SU-DHL-6 (cell line): ENCODE measurements around the gene TMEM45B.

ENCODE experiments used
- H2AFZ ChIP-seq: fragments of 200-600 bp; sonication (generic); 2 replicates; pipeline ENCODE4 v1.6.1; 2014; ENCODE audit warnings: low read depth, mild to moderate bottlenecking, moderate library complexity, mixed read lengths, antibody characterized with exemption, low read length; ENCODE audit not compliant: severe bottlenecking
- H3F3A ChIP-seq: fragments of 200-600 bp; shearing (Covaris generic); 2 replicates; pipeline ENCODE4 v1.6.0; 2016; ENCODE audit warnings: antibody characterized with exemption, mild to moderate bottlenecking; ENCODE audit not compliant: insufficient read depth
- H3K27ac ChIP-seq: fragments of 200-600 bp; sonication (generic); 2 replicates; pipeline ENCODE4 v1.5.1; 2016; ENCODE audit warnings: low read depth, mild to moderate bottlenecking, low read length, moderate library complexity, mixed read lengths
- H3K27me3 ChIP-seq: fragments of 200-600 bp; sonication (generic), shearing (Covaris generic); 2 replicates; pipeline ENCODE4 v1.6.0; 2014; ENCODE audit warnings: mild to moderate bottlenecking, low read length
- H3K36me3 ChIP-seq: fragments of 200-600 bp; sonication (generic); 2 replicates; pipeline ENCODE4 v1.6.1; 2014; ENCODE audit warnings: mild to moderate bottlenecking, low read length, mixed read lengths
- H3K4me2 ChIP-seq: fragments of 300-600, 200-600 bp; shearing (Covaris generic), sonication (generic); 2 replicates; pipeline ENCODE4 v1.6.0; 2014; ENCODE audit warnings: low read length, low read depth, mild to moderate bottlenecking; ENCODE audit not compliant: poor library complexity, severe bottlenecking
- H3K4me3 ChIP-seq: fragments of 200-600 bp; sonication (generic); 2 replicates; pipeline ENCODE4 v1.5.1; 2014; ENCODE audit warnings: antibody characterized with exemption, low read length, mild to moderate bottlenecking, mixed read lengths; ENCODE audit not compliant: insufficient read depth, poor library complexity, severe bottlenecking
- H3K79me2 ChIP-seq: fragments of 200-600 bp; sonication (generic); 2 replicates; pipeline ENCODE4 v1.6.1; 2014; ENCODE audit warnings: mild to moderate bottlenecking, low read length, moderate library complexity; ENCODE audit not compliant: insufficient read depth
- H3K9ac ChIP-seq: fragments of 200-600 bp; sonication (generic); 2 replicates; pipeline ENCODE4 v1.7.0; 2014; ENCODE audit warnings: mild to moderate bottlenecking, low read length
- H3K9me2 ChIP-seq: fragments of 200-600 bp; sonication (generic); replicated peaks from 2 replicates; pipeline ENCODE4 v1.6.1; 2014; ENCODE audit warnings: low read length; ENCODE audit not compliant: insufficient read depth
- H3K9me3 ChIP-seq: fragments of 200-600 bp; sonication (generic); 2 replicates; pipeline ENCODE4 v1.6.1; 2014; ENCODE audit warnings: low read length, mixed read lengths; ENCODE audit not compliant: insufficient read depth
- H4K20me1 ChIP-seq: fragments of 200-600 bp; sonication (generic); 2 replicates; pipeline ENCODE4 v1.6.1; 2014; ENCODE audit warnings: low read depth, mild to moderate bottlenecking, antibody characterized with exemption, low read length, moderate library complexity, mixed read lengths
- CTCF ChIP-seq: fragments of 200-600 bp; sonication (generic); IDR thresholded peaks from one replicate; pipeline ENCODE4 v1.5.1; 2017; ENCODE audit warnings: antibody characterized with exemption, mild to moderate bottlenecking, low read length, moderate library complexity; ENCODE audit not compliant: insufficient read depth, poor library complexity, severe bottlenecking
- EZH2phosphoT487 ChIP-seq: fragments of 200-600 bp; sonication (generic), shearing (Covaris generic); conservative IDR thresholded peaks from 2 replicates; pipeline ENCODE4 v1.6.1; 2018; ENCODE audit warnings: mild to moderate bottlenecking, antibody characterized with exemption, low read length, moderate library complexity, mixed read lengths

The TMEM45B gene

GRCh38 chr11:129787532-129788155 lies 28.0 kb upstream of the TMEM45B start:
- no peaks in the 10 kb centered on the region for H4K20me1 ChIP-seq
- no peak for TF ChIP-seq EZH2phosphoT487
- TF ChIP-seq CTCF: no peak
- H3K27me3 ChIP-seq: no peaks in the 10 kb centered on the region
- H3K4me3 ChIP-seq: no peak overlapping the region
- H2AFZ ChIP-seq: no peak overlapping the region
- no peaks in the 10 kb centered on the region for H3K36me3 ChIP-seq
- no peak overlapping the region for H3K27ac ChIP-seq
- no peak overlapping the region for H3K9ac ChIP-seq
- H3K9me3 ChIP-seq: no peaks in the 10 kb centered on the region
- no peaks in the 10 kb centered on the region for H3K79me2 ChIP-seq
- H3K4me2 ChIP-seq: no peak overlapping the region
- H3F3A ChIP-seq: no peaks in the 10 kb centered on the region
- H3K9me2 ChIP-seq: no peaks in the 10 kb centered on the region

- Histone ChIP-seq H3K9me2 (no peaks in the 10 kb centered on the region), H3K79me2 (no peaks in the 10 kb centered on the region), H3K9me3 (no peaks in the 10 kb centered on the region), H3K9ac (no peak overlapping the region), H3K4me3 (no peak overlapping the region), H3K27me3 (no peaks in the 10 kb centered on the region), H3K4me2 (no peak overlapping the region), H3K36me3 (no peaks in the 10 kb centered on the region), H2AFZ (no peak overlapping the region), H3K27ac (no peak overlapping the region), H3F3A (no peaks in the 10 kb centered on the region), H4K20me1 (no peaks in the 10 kb centered on the region)
- no peak for TF ChIP-seq EZH2phosphoT487
- TF ChIP-seq CTCF: no peak
Measured at GRCh38 chr11:129788278-129788677, 27.4 kb upstream of the TMEM45B start.

GRCh38 chr11:129790106-129790505 lies 25.5 kb upstream of the TMEM45B start:
- H3K9ac ChIP-seq: no peak overlapping the region
- no peak overlapping the region for H3K4me3 ChIP-seq
- H3K9me3 ChIP-seq: no peaks in the 10 kb centered on the region
- no peaks in the 10 kb centered on the region for H4K20me1 ChIP-seq
- no peak overlapping the region for H3K27ac ChIP-seq
- no peaks in the 10 kb centered on the region for H3K79me2 ChIP-seq
- H3K4me2 ChIP-seq: no peak overlapping the region
- H3K9me2 ChIP-seq: no peaks in the 10 kb centered on the region
- H3K27me3 ChIP-seq: no peaks in the 10 kb centered on the region
- H3F3A ChIP-seq: no peaks in the 10 kb centered on the region
- TF ChIP-seq EZH2phosphoT487 (no peak), CTCF (no peak)
- H3K36me3 ChIP-seq: no peaks in the 10 kb centered on the region
- H2AFZ ChIP-seq: no peak overlapping the region
